Central memory CD4-positive, alpha-beta T cell (primary cell): ENCODE measurements around the gene MLYCD.
"Not testable (repeated sequence)": the region's sequence is repeated elsewhere in the genome, so short reads cannot be mapped to it uniquely, and the experiment has no call there.

Experiments used
- DNase-seq: peaks from one replicate; pipeline ENCODE4 v3.0.0; 2022

MLYCD gene

GRCh38 chr16:83942074-83942473, 43.2 kb downstream of the MLYCD start:
- no peak for DNase-seq

- no peak for DNase-seq
Observed at GRCh38 chr16:83942815-83943515, 44.0 kb downstream of the MLYCD start.

- DNase-seq, result no peak
Observed at GRCh38 chr16:83943516-83944050, 44.7 kb downstream of the MLYCD start.

GRCh38 chr16:83945587-83945986, 46.7 kb downstream of the MLYCD start:
- DNase-seq, result no peak

GRCh38 chr16:83946154-83946780, 47.4 kb downstream of the MLYCD start:
- DNase-seq, result no peak

GRCh38 chr16:83946781-83947566, 48.1 kb downstream of the MLYCD start:
- no peak for DNase-seq

- DNase-seq, result no peak
Observed at GRCh38 chr16:83947642-83948234, 48.8 kb downstream of the MLYCD start.

GRCh38 chr16:83948914-83949723, 50.2 kb downstream of the MLYCD start:
- no peak for DNase-seq

GRCh38 chr16:83949724-83950001, 50.7 kb downstream of the MLYCD start:
- no peak for DNase-seq

GRCh38 chr16:83950862-83951399, 52.0 kb downstream of the MLYCD start:
- not testable (repeated sequence) for DNase-seq

GRCh38 chr16:83951544-83951943, 52.6 kb downstream of the MLYCD start:
- no peak for DNase-seq

- DNase-seq, result no peak
Observed at GRCh38 chr16:83952587-83952939, 53.6 kb downstream of the MLYCD start.

GRCh38 chr16:83952940-83953795, 54.3 kb downstream of the MLYCD start, which contains the start of gene OSGIN1:
TSS of gene OSGIN1 (plus strand) at chr16:83953240. CDS start at chr16:83957672, 4,432 bp downstream.
- no peak for DNase-seq

GRCh38 chr16:83953796-83954576, 55.1 kb downstream of the MLYCD start:
- no peak for DNase-seq

GRCh38 chr16:83954577-83955016, 55.7 kb downstream of the MLYCD start:
- DNase-seq, result no peak

GRCh38 chr16:83955218-83956130, 56.6 kb downstream of the MLYCD start:
- no peak for DNase-seq

GRCh38 chr16:83956336-83957289, 57.7 kb downstream of the MLYCD start:
- DNase-seq, result peak; percentile 40
